ENCODE measurements around the gene GYPC.

Gene GYPC

DNA sequence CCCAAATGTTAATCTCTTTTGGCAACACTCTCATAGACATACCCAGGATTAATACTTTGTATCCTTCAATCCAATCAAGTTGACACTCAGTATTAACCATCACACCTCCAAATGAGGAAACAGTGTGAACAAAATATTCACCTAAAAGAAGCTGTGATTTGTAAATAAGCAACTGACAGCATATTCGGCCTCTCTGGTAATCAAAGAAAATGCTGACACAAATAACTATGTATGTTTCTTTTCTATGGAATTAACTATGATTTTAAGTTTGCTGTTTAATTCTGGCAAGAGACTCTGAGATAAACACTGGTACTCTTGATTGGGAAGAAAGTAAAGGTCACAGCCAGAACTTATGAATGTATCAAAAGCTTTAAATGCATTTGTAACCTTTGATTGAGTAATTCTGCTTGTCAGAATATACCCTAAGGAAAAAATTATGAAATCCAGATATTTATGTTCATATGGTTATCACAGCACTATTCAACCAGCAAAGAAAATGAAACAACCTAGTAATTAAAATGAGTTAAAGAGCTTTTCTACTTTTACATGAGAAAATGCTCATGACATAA lies 3.6 kb upstream of the GYPC start:
- no peak for DNase-seq

DNA sequence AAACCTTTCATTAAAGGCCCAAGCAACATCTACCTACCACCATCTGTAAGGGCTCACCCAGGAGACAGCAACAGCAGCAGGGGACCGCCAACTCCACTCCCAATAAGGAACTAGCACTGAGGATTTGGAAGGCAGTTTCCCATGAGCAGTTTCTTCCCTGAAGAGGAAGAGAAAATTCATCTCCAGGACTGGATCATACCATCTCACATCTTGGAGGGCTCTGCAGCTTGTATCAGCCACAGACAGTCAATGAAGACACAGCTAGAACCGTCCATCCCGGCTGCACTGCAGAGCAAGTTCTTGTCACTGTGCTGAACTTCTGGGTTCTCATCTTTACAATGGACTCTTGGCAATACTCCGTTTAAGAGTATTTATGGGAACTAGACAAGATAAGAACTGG lies 2.8 kb upstream of the GYPC start:
- DNase-seq = no peak

DNA sequence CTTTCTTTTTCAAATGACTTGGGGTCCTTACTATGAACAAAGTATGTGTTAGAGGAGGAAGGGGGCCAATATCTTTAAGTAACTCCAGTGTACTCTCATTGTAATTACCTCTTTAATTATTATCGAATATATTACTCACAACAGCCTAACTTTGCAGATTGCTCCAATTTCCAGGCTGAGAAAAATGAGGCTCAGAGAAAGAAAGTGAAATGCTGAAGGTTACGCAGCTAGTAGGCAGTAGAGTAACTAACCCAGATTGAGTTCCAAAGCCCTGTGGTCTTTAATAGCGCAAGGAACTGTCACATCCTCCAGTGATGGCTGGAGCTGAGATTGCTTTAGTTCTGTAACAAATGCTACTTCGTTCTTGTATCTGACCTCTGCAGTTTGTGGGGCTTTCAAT lies 2.2 kb upstream of the GYPC start:
- no peak for DNase-seq

DNA sequence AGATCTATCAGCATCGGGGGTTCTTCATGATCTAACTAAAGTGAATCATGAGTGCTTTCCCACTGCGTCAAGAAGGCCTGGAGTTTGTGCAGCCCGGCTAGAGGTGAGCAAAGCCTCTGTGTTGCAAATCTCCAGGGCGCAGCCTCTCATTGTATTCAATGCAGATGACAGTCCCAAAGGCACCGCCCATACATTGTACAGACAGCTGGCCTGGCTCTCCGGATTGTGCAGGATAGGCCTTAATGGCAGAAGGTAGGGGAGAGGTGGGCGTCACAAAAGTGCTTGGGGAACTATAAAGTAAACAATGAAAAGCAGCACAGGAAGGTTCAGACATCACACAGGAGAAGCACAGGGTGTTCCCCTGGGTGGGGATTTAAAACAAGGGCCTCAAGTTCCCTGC lies 907 bp upstream of the GYPC start:
- DNase-seq = no peak

DNA sequence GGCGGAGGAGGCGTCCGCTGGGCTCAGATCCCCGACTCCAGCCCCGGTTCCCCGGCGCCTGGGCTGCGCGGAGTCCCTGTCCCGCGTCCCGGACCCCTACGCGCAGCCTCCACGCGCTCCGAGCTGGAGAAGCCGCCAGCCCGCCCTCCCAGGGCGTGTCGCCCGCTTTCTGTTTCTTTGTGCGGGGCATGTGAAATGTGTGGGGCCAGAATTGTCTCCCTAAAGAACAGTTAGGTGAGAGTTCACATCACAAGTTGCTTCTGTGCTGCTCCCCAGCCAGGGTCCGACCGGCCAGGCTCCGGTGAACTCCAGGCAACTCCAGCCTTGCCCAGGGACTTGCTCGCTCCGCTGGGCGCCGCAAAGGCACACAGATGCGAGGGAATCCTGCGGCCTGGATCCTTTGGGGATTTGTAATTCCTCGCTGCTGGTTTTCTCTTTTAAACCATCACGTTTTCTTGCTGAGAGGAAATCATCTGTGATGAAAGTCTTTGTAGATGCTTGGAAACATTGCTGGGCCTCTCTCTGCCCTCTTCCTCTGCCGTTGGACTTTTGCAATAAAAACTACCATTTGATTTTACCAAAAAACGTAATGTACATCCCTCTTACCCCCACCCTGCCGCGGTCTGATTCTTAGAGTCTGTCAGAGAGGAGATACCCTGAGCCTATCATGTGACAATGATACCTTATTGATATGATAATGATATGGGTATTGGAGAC lies 631 bp downstream of the GYPC start:
- DNase-seq = no peak

DNA sequence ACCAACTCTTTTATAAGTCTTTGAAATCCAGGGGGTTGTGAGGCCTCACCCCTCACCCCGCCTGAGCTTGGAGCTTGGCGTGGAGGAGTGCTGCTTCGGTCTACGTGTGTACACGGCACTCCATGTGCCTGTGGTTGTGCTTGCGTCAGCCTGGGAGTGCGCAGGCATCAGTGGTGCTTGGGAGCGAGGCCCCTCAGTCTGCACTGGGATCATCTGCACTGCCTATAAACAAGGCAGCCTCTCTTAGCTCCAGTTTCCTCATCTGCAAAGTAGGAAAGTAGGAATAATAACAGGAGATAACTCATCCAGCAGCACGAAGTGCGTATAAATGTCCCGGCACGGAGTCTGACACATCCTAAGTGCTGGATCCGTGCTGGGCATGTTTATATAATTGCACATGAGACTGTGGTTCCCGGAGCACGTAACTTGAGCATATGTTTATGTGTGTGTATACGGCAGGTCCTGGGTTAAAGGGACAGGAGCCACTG lies 1.2 kb downstream of the GYPC start:
- DNase-seq = no peak

DNA sequence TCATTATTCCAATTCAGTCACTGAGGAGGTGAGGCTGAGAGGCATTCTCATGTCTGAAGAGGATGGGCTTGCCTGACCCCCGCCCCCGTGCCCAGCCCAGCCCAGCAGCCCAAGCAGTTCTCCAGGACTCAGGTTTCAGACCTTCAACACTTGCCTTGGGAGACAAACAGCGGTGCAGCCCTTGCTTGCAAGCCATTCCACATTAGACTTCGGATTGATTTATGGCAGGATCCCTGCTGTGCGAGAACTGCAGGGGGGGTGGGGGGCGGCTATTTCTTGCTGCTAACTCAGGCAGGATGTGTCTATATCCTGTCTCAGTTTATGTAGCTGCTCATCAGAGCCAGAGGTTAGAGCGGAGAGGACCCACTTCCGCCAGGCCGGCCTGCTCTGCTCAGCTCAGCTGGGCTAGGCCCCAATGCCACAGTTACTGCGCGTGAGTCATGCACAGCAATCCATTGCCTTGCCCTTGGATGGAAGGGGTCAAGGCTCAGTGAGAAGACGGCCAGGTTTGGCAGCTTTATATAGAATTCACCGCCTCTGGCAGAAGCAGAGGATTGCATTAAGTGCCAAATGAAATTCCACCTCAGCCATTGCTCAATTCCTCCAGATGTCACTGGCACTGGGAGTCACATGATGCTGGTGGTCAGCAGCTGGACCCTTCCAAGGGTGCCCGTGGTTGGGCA lies 1.8 kb downstream of the GYPC start:
- DNase-seq = no peak

DNA sequence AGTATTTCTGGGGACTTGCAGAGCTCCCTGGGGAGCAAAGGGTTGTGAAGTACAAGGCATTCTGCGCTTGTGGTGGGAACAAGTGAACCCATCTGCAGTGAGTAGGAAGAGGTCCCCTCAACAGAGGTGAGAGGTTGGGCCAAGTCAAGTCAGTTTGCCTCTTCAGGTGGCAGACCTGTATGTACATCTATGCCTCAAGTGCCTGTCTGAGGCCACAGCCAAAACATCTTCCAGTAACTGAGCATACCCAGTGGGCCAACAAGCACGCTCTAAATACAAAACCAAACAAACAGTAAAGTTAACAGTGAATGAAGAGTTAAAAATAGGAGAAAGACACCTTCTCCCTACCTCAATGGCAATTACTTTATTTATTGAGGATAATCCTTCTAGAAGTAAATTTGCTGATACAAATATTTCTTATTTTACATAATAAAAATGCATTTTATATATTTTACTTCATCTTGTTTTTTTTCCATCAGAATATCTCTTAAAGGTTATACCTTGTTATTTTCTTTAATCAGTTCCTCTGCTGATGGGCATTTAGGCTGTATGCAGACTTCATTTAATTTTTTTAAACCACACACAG lies 2.5 kb downstream of the GYPC start:
- no peak for DNase-seq

DNA sequence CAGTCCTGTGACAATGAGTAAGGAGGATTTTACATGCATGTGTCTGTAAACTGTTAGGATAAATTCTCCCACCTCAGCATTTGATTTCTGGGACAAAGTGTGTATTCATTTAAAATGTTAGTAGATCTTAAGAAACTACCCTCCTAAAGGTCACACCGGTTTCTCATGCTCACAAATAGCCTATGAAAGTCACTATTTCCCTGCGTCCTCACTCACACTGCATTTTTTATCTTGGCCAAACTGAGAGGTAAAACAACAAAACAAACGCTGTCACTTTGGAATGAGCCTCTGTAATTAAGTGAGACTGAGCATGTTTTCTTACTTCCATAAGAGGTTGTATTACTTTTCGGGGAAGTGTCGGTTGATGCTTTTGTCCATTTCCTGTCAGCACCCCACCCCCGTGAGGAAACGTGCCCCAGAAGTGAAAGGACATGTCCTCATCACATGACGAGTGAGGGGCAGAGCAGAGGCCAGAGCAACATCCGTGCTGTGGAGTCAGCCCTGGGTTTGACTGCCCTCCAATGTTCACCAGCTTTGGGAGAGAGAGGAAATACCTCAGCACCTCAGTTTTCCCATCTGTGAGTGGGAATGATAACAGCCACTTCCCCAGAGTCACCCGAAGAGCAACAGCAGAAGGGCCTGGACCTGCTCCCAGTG lies 3.1 kb downstream of the GYPC start:
- no peak for DNase-seq

DNA sequence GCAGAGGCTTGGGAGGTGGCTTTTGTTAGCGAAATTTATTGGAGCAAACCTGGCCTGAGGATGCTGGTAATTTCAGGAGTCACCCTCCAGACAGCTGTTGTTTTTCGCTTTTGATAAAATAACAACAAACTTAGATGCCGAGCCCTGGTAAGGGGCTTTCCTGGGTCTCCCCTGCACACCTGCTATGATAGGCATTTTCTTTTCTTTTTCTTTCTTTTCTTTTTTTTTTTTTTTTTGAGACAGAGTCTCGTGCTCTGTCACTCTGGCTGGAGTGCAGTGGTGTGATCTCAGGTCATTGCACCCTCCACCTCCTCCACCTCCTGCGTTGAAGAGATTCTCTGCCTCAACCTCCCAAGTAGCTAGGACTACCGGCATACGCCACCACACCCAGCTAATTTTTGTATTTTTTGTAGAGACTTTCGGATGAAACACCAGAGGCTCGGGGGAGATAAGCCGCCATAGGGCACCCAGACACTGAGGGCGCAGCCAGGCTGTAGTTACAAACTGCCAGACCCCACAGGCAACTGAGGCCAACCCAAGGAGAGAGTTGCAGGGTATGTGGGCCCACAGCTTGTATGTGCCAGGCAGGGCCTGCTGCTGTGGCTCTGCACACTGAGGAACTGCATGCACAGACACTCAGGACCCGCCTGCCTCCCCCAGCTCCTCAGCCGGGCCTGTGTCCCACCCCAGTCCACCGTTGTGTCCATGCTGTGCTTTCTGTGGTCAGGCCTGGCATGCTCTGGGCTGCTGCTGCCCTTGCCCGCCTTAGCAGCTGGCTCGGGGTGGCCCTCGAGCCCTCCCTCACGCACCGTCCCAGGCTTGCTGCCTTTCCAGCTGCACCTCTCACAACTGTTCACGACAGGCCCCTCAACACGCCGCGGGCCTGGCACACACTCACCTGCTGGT lies 3.9 kb downstream of the GYPC start:
- no peak for DNase-seq

DNA sequence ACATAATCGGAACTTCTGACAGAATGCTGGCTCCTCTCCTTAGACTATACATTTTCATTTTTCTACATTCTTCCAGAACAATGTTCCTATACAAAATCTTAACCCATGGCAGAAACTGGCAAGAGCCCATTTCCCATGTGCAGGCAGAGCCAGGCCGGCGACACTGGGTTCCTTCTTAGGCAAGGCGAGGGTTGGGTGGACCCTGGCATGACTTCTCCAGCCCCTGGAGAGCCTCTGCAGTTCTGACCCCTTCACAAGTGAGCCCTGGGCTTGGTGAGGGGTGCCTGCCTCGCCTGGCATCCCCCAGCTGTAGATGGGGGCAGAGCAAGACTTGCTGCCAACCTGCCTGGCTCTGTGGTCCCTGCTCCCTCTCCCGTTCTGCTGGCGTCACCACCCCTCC lies 5.0 kb downstream of the GYPC start:
- no peak for DNase-seq

DNA sequence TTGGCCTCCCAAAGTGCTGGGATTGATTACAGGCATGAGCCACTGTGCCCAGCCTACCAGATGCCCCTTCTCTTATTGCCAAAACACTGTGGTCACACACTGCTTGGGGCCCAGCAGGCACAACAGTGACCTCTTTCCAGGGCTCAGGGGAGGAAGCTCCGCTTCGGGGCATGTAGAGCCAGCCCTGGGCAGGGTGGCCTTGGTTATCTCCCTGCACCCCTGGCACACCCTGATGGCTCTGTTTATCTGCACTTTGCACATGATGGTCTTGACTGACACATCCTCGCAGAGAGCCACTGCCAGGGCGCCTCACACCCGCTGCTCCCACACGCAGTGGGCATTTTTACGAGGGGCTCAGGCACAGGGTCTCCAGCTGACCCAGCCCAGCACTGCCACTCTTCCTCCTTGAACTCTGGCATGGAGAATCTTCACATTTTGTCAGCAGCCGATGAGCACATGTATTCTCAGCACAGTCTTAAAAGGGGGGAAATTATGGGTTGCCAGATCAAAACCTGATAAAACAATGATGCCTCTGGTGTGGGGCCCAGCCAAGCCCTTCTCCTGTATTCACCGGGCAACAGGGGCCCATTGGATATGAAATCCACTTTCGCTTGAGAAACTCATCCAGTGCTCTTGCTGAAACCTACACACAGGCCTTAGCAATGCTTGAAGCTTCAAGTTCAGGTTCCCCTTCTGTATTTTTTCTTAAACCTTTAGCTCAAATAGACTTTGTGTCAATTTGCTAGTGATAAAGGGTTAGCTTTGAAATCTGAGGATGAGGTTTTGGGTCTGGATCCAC lies 5.9 kb downstream of the GYPC start:
- no peak for DNase-seq

DNA sequence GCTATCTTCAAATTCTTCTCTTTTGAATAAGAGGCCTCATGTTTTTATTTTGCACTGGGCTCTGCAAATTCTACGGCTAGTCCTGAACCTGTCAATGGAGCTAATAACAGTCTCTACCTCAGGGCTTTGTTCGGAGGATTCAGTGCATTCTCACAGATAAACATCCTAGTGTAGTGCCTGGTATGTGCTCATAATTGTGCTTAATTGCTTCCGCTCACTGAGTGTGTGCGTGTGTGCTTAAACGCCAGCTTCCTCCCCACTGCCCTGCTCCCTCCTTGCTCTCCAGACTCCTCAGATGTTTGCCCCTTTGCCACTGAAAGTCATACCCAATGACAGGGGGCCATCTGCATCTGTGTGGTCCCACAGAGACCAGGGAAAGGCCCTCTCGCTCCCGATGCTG lies 6.7 kb downstream of the GYPC start:
- DNase-seq = no peak

DNA sequence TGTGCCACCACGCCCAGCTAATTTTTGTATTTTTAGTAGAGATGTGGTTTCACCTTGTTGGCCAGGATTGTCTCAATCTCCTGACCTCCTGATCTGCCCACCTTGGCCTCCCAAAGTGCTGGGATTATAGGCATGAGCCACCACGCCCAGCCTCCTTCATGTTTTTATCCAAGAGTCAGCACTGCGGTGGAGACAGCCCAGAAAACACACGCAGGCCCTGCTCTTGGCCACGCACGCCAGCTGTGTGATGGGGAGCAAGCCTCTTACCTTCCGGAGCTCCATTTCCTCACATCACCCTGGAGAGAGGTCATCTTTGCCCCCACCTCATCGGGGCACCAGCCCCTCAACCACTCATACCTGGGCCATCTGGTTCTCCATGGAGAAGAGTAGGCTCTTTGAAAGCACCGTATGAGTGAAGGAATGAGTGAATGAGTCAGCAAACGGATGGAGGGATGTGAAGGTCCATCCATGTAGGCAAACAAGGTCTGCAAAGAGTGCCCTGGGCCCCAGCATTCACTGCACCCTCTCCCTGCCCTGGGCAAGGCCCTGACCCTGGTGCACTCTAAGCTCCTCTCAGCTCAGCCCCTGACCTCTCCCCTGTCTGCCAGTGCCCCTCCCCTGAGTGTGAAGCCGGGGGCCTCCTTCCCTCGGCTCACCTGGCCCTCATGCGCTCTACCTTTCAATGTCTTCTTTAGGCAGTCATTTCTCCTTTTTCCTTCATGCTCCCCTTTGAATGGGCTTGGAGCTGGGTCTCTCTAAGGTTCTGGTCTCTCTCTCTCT lies 7.4 kb downstream of the GYPC start:
- no peak for DNase-seq

DNA sequence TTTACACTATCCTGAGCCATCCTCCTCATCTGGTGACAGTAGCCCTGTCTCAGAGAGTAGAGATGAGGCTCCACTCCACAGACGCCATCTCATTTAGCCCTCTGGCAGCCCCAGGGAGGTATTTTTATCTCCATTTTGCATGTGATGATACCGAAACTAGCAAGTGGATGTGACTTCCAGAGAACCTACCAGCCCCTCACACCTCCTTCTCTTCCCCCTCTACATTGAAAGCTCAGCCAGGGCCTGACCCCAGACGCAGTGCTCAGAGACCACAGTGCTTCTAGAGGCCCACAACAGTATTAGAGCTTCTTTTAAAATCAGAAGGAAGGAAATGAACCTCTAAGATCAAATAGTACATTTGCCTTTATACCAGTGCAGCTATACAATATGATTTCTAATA lies 8.3 kb downstream of the GYPC start:
- no peak for DNase-seq

DNA sequence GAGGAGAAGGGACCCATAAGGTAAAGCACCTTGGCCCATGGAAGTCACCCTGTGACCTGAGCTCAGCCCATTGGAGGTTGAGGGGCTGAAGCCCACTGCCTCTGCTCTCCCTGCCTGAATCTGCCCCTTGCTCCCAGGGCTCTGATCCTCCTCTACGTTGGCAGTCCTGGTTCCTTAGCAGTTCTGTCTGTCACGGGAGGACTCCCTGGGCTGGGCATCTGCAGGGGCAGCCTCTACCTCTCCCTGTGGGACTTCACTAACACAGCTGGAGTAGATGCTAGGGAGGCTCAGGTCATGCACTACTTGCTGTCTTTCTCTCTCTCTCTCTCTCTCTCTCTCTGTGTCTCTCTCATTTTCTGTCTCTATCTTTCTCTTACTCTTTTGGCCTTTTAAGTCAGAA lies 8.7 kb downstream of the GYPC start:
- no peak for DNase-seq

DNA sequence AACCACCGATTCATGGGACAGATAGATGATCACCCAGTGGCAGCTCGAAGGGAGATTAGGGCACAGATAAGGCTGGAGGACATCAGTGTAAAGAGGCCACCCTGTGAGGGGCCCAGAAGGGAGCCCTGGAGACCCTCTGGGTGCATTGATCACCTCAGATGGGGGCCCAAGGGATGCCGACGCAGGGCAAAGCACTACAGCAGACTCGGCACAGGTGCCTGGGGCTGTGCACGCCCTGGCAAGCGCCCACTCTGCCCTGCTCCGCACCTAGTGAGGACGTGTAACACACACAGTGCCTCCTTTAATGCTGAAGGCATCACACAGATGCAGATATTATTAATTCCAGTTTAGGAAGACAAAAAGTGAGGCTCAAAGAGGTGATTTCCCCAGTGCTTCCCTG lies 9.5 kb downstream of the GYPC start:
- no peak for DNase-seq

DNA sequence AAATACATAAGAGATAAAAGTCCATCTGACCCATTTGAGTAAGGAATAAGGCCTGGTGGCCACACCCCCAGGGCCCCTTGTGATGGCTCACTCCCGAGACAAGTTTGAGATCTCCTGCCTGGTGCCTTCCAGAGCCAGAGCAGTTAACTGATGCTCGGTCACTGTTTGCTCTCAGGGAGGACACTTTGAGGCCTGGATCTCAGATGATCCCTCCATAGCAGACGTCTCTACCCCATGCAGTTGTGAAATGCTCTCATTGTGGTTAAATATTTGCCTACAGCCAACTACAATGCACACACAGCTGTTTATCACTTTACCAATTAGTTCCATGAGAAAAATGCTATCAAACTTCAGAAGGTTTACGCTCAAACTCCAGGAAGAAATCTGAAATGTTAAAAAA lies 12.3 kb downstream of the GYPC start:
- no peak for DNase-seq

DNA sequence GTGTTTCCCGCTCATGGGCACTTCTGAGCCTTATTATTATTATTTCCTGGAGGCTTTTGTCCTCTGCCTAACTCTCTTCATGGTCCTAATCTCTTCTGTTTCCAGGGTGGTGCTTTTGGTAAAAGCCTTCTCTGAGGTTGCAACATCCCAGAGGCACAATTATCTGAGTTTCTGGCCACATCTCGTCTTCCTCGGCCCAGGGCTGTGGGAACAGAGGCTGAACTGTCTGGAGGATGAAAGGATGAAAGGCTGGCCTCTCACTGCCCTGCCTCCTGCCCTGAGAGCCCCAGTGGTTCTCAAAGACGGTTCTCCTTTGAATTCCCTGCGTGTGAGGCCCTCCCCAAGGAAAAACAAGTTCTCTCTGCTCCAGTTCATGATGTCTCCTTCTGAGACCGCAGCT lies 13.8 kb downstream of the GYPC start:
- no peak for DNase-seq

DNA sequence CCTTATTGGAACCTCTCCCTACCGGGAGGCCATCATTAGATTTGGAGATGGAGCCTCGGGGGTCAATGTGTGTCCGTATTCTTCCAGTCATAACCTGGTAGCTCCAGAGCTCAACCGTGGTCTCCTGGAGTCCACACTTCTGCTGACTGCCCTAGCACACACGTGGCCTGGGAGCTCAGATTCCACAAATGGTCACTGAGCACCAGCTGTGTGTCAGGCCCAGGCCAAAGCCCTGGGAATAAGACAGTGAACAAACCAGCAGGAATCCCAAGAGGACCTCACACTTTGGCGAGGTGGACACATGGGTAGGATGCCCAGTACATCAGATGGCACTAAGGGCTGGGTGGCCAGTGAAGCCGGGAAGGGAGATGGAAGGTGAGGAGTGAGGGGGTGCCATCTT lies 15.5 kb downstream of the GYPC start:
- no peak for DNase-seq
